IPS-15b (cell line): ENCODE measurements around the gene HMX1.

Experiments used
- H3K27me3 ChIP-seq: one replicate; pipeline ENCODE4 v1.6.1; 2013; ENCODE audit warnings: low read length; ENCODE audit not compliant: control insufficient read depth, insufficient read depth
- H3K36me3 ChIP-seq: one replicate; pipeline ENCODE4 v1.6.1; 2013; ENCODE audit warnings: low read length; ENCODE audit not compliant: control insufficient read depth, insufficient read depth
- H3K4me1 ChIP-seq: one replicate; pipeline ENCODE4 v1.6.1; 2013; ENCODE audit warnings: mild to moderate bottlenecking, low read length; ENCODE audit not compliant: control insufficient read depth, insufficient read depth
- H3K4me3 ChIP-seq: one replicate; pipeline ENCODE4 v1.5.1; 2013; ENCODE audit warnings: low read depth, low read length
- H3K9ac ChIP-seq: one replicate; pipeline ENCODE4 v1.6.1; 2013; ENCODE audit warnings: low read depth, mild to moderate bottlenecking, low read length
- H3K9me3 ChIP-seq: one replicate; pipeline ENCODE4 v1.6.1; 2013; ENCODE audit warnings: mild to moderate bottlenecking, low read length; ENCODE audit not compliant: control insufficient read depth, insufficient read depth

Gene HMX1

GRCh38 chr4:8869898-8870646 lies 1.6 kb downstream of the HMX1 start:
- peaks cover 93% of the 10 kb centered on the region for H3K27me3 ChIP-seq
- no peaks in the 10 kb centered on the region for H3K9me3 ChIP-seq
- no peak overlapping the region for H3K9ac ChIP-seq
- no peaks in the 10 kb centered on the region for H3K36me3 ChIP-seq
- peak overlapping the region; percentile 18 for H3K4me3 ChIP-seq
- H3K4me1 ChIP-seq = no peaks in the 10 kb centered on the region

DNA sequence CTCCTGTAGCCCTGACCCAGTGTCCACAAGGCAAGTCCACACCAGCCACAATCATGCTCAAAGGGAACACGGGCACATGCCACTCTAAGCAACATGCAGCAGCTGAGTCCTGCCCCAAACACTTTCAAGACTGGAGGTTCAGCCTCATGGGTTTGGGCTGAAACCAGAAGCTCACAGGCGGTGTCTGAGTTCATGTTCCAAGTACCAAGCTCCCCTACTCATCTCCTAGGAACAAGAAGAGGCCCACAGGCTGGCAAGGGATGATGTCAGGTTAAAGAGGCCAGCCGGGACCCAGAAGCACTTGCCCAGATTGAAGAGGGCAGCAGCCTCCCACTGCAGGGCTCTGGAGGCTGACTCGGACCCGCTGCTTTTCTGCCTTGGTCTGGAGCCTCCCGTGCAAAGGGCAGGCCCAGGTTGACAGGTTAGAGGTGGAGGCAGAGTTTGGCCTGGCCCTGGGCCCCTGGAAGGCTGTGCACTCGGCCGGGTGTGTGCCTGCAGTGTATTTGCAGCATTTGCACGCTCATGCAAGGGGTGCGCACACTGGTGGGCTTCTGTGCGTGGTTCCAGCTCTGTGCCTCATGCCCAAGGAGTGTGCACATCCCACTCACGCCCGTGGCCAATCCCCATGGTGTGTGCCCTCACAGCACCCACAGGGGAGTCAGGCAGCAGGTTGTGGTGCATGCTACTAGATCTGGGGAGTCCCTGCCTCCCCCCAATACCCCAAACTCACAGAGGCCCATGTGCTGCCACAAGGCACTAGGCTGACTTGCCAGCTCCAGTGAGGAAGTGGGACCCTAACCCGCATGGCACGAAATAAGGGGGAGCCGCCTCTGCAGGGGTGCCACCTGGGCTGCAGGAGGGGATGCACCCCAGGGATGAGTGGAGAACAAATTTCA lies 2.4 kb downstream of the HMX1 start:
- Histone ChIP-seq H3K9ac (no peak overlapping the region), H3K4me1 (no peaks in the 10 kb centered on the region), H3K36me3 (no peaks in the 10 kb centered on the region), H3K27me3 (peaks cover 93% of the 10 kb centered on the region), H3K4me3 (peak overlapping the region; percentile 30), H3K9me3 (no peaks in the 10 kb centered on the region)

DNA sequence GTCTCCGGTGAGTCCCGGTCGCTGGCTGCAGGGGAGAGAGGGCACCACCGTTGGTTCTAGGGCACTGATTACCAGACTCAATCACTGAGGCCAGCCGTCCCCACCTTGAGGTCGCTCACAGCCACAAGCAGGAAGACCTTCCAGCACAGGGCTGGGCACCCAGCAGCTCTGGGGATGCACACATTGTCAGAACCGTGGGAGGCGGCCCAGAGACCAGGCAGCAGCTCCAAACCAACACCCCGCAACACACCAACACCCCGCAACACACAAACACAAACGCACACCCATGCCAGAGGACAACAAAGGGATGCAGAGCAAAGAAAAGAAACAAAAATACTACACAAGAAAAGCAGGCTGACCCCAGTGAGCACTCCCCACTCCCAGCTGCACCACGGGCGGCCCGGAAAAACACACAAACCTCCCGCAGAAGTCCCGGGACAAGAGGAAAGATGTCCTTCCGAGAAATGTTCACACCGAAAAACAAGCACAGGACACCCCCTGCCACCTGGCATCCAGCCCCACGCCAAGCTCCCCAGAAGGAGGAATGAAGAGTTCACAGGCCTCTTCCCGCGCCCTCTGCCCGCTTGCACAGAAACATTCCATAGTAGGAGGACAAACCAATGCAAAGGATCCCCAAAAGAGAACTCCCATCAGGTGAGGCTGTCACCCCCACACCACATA lies 3.2 kb downstream of the HMX1 start:
- Histone ChIP-seq H3K36me3 (no peaks in the 10 kb centered on the region), H3K9ac (no peak overlapping the region), H3K27me3 (peaks cover 93% of the 10 kb centered on the region), H3K9me3 (no peaks in the 10 kb centered on the region), H3K4me3 (peak overlapping the region; percentile 18), H3K4me1 (no peaks in the 10 kb centered on the region)

DNA sequence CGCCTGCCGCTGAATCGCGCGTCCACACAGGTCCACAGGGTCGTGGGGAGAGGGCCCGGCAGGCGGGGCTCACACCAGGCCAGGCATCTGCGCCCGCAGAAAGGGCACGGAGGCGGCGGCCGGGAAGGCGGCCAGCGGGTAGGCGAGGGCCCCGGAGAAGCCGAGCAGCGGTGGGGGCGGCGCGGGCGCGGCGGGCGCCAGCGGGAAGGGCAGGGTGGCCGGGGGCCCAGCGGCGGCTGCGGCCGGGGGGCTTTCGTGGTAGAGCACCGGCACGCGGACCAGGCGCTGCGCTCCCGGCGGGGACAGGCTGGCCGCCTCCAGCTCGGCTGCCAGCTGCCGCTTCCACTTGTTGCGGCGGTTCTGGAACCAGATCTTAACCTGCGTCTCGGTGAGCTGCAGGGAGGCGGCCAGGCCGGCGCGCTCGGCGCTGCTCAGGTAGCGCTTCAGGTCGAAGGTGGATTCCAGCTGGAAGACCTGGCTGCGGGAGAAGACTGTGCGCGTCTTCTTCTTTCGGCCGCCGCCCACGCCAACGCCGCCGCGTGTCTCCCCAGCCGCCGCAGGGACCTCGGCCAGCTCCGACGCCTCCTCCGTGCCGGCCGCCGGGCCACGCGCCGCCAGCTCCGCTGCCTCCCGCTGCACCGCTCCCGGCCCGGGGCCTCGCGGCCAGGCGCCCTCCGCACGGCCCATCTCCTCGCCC lies 3.9 kb downstream of the HMX1 start:
- Histone ChIP-seq H3K36me3 (no peaks in the 10 kb centered on the region), H3K4me1 (no peaks in the 10 kb centered on the region), H3K4me3 (peak overlapping the region; percentile 18), H3K27me3 (peaks cover 93% of the 10 kb centered on the region), H3K9me3 (no peaks in the 10 kb centered on the region), H3K9ac (no peak overlapping the region)

DNA sequence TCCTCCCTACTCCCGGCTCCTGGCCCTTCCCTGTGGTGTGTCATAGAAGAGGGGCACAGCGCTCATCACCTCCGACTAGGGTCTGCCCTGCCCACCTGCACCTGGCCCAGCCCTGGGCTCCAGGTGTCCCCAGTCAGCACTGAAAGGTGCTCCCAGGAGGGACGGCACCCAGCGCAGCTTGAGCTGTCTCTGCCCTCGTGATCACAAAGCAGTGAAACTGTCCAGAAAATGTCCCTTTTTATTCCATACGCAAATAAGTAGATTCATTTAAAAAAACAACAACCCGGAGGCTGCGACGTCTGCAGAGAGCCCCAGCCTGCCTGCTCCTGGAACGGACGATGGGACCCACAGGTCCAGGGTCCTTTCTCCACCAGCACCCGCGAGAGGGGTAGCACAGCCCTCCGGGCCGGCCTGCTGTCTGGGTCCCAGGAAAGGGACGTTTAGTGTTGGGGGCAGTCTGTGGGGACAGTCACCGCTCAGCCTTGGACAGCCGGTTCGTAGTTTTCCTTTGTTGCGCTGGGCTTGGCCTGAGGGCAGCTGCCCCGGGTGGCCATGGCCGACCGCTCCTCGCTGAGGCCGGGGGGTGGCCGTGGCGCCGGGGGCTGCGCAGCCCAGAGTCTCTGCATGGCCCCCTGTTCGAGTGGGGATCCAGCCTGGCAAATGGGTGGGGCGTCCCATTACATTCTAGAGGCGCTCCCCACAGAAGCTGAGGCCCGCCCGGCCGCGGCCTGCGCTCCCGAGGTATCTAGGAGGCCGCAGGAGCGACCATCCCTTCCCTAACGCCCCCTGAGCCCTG lies 4.6 kb downstream of the HMX1 start:
- peak overlapping the region; percentile 5 for H3K4me3 ChIP-seq
- H3K4me1 ChIP-seq = no peaks in the 10 kb centered on the region
- peaks cover 93% of the 10 kb centered on the region for H3K27me3 ChIP-seq
- no peak overlapping the region for H3K9ac ChIP-seq
- no peaks in the 10 kb centered on the region for H3K9me3 ChIP-seq
- H3K36me3 ChIP-seq = no peaks in the 10 kb centered on the region

DNA sequence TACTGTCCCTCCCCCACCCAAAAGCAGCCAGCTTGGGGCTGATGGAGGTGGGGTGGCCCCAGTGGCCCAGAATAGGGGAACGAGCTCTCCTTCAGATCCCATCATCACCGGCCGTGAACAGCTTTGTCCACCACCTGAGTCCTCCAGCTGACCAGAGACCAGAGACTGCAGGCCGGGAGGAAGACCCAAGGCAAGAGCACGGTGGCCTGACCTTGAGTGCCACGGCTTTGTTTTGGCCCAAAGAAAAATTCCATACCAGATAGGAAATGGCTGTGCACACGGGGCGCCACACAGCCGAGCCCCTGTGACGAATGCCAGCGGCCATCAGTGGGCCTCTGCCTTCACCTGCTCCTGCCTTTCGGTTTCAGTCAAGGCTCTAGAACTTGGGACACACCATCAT lies 5.2 kb downstream of the HMX1 start:
- no peaks in the 10 kb centered on the region for H3K9me3 ChIP-seq
- H3K27me3 ChIP-seq = peaks cover 98% of the 10 kb centered on the region
- no peaks in the 10 kb centered on the region for H3K36me3 ChIP-seq
- no peaks in the 10 kb centered on the region for H3K4me1 ChIP-seq
- H3K9ac ChIP-seq = no peak overlapping the region
- H3K4me3 ChIP-seq = no peak overlapping the region

DNA sequence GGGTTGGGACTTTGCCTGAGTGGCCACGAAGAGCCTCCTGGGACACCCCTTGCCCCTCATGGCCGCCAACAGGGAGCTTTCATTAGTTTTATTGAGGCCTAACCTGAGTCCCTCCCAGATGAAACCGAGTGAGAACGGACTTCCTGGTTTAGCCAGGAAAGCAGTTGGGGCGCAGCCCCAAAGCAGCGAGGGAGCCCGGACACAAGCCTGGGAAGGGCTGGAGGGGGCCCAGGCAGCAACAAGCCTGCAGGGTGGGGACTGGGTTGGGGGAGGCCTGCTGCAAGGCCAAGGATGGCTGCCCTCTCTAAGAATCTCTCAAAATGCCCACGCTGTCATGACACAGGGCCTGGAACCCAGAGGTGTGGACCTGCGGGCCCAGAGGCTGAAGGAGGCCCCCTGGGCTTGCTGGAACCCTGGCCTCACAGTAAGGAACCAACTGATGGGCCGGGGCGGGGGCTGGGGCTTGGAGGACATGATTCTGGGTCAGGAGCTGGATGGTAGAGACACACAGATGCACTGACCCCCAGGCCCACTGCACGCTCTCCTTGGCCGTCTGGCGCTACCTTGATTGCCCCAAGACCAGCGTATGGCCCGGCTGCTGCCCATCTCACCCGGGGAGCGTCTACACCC lies 5.8 kb downstream of the HMX1 start:
- no peak overlapping the region for H3K9ac ChIP-seq
- no peaks in the 10 kb centered on the region for H3K4me1 ChIP-seq
- H3K27me3 ChIP-seq = peaks cover 98% of the 10 kb centered on the region
- no peaks in the 10 kb centered on the region for H3K9me3 ChIP-seq
- no peak overlapping the region for H3K4me3 ChIP-seq
- no peaks in the 10 kb centered on the region for H3K36me3 ChIP-seq

DNA sequence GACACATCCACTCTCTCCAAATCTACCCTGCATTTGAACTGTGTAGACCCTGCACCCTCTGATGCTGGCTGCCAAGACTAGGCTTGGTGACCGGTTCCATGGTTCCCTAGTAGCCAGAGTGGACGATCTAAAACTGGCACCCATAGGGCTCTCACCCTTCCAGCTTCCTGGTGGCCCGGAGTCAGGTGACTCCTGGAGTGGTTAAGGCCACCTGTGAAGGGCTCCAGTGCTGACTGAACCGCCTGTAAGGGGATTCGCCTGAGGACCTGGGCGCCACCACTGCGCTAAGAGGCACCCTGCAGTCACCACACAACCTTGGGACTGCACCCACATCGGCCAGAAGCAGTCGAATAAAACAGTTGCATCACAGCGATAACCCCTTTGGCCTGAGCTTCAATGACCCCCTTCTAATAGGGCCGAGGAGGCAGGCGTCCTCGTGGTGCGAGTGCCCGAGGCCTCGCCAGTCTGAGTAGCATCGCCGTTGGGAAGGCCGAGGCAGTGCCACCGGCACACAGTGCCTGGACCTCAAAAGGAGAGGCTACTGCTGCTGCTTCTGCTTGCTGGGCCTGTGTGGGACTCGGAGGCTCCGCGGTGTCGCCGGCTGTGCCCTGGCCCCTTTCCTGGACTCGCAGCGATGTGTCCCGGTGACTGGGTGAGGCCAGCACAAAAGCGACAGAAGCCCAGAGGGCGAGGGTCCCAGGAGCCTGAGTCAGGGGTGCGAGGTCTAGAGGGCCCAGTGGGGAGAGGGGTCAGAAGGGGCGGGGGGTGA lies 6.5 kb downstream of the HMX1 start:
- Histone ChIP-seq H3K9me3 (no peaks in the 10 kb centered on the region), H3K4me3 (peak overlapping the region; percentile 18), H3K9ac (no peak overlapping the region), H3K36me3 (no peaks in the 10 kb centered on the region), H3K4me1 (no peaks in the 10 kb centered on the region), H3K27me3 (peaks cover 97% of the 10 kb centered on the region)

DNA sequence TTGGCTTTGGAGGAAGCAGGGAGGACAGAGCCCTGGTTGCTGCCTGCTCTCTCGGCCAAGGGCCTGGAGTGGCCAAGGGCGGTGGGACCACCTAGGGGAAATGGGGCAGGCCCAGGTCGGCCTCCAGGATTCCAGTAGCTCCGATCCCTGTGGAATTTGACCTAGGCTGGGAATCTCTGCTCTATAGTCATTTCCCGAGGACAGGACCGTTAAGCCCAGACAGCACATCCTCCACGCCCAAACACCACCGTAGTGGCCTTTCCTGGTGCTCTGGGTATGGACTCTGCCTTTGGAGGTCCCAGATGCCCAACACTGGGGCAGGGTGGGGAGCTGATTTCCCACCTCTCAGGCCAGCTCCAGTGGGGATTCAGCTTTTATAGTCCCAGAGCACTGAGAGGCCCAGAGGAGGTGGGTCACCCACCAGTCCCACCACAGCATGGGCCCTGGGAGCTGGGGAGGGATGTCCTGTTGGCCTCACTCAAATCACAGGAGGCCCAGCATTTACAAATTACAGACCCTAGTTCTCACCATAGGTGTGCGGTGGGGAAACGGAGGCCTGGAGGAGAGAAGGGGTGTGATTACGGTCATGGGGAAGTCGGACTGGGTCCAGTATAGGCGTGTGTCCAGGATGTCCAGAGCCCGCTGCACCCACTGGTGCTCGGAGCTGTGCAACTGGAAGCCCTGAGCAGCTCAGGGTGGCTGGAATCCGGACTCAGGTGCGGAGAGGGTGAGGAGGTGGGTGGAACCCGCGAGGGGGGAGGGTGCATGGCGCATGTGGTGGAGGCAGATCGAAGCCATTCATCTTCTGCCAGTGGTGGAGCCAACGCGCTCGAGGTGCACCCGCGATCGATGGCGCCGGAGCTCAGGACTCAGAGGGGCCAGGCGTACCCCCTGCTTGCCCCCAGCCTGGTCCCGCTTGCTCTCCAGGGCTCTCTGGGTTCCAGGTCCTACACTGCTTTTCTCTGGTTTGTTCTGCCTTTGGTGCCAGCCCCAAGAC lies 7.7 kb downstream of the HMX1 start:
- H3K36me3 ChIP-seq = no peaks in the 10 kb centered on the region
- no peak overlapping the region for H3K9ac ChIP-seq
- no peaks in the 10 kb centered on the region for H3K4me1 ChIP-seq
- H3K9me3 ChIP-seq = no peaks in the 10 kb centered on the region
- peak overlapping the region; percentile 43 for H3K4me3 ChIP-seq
- peaks cover 97% of the 10 kb centered on the region for H3K27me3 ChIP-seq
